HG02759 (cell line): Measurements from ENCODE around the gene CD55.

Experiments
- ATAC-seq: cut with Tn5 transposase; IDR thresholded peaks from one replicate; pipeline ENCODE4 v1.9.1; 2021; ENCODE audit warnings: mild to moderate bottlenecking, moderate library complexity; ENCODE audit not compliant: unreplicated experiment

Gene CD55, protein sequence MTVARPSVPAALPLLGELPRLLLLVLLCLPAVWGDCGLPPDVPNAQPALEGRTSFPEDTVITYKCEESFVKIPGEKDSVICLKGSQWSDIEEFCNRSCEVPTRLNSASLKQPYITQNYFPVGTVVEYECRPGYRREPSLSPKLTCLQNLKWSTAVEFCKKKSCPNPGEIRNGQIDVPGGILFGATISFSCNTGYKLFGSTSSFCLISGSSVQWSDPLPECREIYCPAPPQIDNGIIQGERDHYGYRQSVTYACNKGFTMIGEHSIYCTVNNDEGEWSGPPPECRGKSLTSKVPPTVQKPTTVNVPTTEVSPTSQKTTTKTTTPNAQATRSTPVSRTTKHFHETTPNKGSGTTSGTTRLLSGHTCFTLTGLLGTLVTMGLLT

DNA sequence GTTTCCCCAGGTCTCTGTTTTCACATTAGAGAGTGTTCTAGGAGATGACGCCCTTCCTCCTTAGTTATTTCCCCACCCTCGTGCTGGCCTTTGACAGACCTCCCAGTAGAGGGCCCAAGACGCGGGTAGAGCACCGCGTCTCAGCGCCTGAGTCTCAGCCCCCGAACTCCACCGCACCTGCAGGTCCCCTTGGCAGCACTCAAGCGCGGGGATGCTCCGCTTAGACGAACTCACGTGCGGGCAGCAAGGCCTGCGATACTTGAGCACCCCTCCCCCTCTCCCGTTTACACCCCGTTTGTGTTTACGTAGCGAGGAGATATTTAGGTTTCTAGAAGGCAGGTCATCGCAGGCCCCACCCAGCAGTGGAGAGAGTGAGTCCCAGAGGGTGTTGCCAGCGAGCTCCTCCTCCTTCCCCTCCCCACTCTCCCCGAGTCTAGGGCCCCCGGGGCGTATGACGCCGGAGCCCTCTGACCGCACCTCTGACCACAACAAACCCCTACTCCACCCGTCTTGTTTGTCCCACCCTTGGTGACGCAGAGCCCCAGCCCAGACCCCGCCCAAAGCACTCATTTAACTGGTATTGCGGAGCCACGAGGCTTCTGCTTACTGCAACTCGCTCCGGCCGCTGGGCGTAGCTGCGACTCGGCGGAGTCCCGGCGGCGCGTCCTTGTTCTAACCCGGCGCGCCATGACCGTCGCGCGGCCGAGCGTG is at the start of gene CD55:
Gene CD55 (plus strand): TSS at position 600 of the 711 bp plus-strand sequence. CDS start 88 bp downstream, at position 688.
- peak; percentile 94 for ATAC-seq

GRCh38 chr1:207274882-207275281 is 46.6 kb upstream of the CD55 start:
- ATAC-seq: no peak

- no peak for ATAC-seq
These were observed 45.0 kb upstream of the CD55 start for GRCh38 chr1:207276465-207276864.

- ATAC-seq: no peak
These were observed 44.2 kb upstream of the CD55 start for GRCh38 chr1:207277241-207277640.

GRCh38 chr1:207279652-207280051 is 41.8 kb upstream of the CD55 start:
- ATAC-seq: no peak

DNA sequence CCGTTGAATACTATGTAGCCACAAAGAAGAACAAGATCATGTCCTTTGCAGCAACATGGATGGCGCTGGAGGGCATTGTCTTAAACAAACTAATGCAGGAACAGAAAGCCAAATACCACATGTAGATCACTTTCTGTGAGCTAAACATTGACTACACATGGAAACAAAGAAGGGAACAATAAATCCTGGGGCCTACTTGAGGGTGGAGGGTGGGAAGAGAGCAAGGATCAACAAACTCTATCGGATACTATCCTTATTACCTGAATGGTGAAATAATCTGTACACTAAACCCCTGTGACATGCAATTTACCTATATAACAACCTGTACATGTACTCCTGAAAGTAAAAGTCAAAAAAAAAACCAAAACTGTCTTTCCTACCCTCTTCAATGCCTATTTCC is 40.8 kb upstream of the CD55 start:
- ATAC-seq: no peak

DNA sequence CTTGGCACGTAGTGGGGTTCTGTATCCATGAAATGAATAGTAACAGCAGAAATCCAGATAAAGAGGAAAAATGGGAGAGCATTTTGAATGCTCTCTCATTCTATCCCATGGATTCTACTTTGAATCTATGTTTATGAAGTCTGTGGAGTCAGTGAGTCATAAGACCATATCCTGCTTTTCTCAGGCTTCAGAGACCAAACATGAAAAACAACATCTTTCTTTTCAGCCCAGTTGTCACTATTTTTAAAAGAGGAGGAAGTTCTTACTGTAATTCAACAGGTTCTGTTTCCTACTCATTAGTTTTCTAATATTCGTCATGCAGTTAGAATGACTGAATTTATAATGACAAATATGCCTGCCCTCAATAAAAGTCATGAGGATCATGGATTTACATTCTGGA is 39.4 kb upstream of the CD55 start:
- no peak for ATAC-seq

DNA sequence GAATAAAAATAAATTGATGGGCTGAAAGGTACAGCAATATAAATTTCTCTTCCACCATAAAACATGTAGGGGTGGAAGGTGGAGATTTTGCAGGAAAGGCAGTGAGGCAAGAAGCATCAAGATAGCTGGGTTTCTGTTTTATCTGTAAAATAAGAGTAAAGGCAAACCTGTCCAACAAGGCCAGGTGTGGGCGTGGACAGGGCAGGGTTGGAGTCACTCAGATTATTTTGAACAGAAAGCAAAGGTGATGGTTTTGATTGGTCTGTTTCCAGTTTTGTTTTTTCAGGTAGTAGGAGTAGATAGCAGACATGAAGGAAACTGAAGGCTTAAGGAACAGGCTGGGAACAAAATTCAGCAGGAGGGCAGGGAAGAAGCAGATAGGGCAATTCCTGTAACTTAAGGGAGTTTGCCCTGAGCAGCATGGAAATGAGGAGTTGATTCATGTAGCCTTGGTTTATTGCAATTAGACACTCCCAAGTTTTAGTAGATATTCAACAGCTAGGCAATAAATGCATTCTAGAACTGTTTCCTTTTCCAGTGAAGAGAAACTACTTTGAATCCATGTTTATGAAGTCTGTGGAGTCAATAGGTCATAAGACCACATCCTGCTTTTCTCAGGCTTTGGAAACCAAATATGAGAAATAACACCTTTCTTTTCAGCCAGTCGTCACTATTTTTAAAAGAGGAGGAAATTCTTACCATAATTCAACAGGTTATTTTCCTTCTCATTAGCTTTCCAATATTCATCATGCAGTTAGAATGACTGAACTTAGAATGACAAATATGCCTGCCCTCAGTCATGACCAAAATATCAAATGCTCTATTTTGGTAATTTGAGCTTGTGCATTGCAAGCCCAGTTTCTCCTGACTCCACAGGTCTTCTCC is 38.7 kb upstream of the CD55 start:
- no peak for ATAC-seq

DNA sequence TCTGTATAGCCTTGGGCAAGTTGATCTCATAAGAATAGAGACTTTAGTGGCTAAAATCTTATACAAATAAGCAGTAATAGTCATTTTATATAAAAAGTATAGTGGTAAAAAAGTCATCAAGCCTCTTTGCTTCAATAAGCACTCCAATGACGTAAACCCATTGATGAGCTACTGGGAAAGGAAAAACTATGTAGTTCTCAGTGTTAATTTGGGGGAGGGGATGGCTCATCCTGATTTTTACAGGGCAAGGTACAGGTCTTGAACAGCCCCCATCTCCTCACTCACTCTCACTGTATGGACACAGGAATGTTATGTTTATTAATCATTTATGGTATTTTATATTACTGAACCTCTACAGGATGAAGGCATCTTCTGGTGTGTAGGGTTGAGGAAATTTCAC is 38.1 kb upstream of the CD55 start:
- ATAC-seq: no peak

DNA sequence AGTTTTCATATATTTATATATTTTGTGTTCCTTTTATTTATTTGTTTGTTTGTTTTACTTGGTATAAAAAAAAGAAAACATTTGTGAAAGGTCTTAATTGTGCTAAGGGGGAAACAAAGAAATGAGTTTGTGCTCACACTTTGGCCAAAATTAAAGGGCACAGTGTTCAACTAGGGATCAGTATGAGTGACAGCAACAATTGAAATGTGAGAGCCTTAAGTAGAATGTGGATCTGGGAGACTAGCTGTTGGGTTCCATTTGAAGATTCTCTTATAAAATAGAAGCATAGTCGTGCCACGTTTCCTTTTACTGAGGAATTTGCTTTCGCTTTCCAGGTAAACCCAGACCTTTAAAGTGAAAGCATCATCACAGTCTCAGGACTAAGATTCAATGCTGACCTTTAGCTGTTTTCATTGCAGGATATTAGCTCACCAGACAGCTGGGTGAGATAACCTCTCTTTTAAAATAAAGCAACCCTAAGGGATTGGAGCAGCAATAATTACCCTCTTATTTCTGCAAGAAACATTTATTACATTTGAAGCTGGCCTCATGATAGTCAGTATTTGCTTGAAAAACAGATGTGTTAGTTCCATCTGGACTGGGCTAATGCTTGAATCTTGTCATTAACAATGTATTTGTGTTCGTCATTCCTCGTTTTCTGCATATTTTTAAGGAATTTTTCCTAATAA is 37.1 kb upstream of the CD55 start:
- ATAC-seq: no peak

DNA sequence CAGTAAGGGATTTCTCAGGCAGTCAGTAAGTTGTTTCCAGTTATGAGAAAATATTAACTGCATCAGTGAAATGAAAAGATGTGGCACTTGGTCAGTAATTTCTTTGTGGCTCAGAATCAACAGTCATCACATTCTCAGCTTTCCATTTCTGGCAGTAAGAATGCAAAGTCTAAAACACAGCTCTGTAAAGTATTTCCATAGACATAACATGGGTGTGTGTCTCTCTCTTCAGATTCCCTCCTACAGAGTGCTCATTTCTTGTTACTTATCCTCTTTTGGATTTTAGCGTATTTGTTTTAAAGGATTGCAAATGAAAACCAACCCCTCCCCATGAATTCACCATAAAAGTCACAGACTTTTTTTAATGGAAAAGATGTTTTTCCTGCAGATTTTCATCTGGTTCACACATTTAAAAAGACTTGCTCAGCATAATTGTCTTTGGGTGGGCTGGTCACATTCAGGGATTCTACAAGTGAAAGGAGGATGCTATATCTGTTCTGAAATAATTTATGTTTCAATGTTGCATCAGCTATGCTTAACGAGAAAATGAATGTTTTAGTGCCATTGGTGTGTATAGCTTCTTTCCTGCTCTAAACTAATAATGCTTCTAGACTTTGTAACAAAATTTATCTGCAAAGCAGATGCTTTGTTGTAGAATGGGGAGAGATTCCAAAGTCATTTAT is 34.6 kb upstream of the CD55 start:
- no peak for ATAC-seq

DNA sequence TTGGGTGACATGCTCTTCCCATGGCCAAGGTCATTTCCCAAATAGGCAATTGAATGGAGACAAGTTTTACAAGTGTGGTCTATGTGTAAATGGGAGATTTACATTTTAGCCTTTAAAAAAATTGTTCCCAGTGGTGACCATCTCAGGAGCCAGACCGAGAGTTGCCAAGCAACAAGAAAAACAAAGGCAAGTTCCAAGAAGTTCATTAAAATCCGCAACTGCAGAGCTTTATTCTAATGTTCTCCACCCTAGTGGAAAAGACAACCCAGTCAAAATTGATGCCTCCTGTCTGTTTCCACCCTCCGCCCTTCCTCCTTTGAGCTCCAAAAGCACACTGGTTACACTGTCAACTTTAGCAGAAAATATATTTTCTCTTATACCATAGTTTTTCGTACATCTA is 33.2 kb upstream of the CD55 start:
- ATAC-seq: no peak

DNA sequence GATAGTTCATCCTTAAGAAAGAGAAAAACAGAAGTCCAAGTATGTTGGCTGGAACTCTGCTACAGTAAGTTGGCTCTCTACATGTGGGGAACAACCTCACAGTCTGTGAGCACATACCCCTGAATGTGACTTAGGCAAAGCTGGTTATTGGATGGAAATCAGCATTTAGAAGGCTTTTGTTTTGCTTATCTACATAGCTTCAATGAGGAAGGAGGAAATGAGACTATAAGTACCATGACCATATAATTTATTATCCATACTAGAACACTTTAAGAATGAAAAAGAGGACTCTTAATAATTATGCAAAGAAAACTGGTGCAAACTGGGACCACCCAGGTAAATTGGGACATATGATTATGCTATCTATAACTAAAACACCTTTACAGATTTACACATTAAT is 31.7 kb upstream of the CD55 start:
- no peak for ATAC-seq

DNA sequence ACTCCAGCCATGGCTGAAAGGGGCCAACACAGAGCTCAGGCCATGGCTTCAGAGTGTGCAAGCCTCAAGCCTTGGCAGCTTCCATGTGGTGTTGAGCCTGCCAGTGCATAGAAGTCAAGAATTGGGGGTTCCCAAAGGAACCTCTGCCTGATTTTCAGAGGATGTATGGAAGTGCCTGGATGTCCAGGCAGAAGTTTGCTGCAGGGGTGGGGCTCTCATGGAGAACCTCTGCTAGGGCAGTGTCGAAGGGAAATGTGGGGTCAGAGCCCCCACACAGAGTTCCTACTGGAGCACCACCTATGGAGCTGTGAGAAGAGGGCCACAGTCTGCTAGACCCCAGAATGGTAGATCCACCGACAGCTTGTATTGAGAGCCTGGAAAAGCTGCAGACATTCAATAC is 29.8 kb upstream of the CD55 start:
- no peak for ATAC-seq

GRCh38 chr1:207298186-207298585 is 23.3 kb upstream of the CD55 start:
- no peak for ATAC-seq

DNA sequence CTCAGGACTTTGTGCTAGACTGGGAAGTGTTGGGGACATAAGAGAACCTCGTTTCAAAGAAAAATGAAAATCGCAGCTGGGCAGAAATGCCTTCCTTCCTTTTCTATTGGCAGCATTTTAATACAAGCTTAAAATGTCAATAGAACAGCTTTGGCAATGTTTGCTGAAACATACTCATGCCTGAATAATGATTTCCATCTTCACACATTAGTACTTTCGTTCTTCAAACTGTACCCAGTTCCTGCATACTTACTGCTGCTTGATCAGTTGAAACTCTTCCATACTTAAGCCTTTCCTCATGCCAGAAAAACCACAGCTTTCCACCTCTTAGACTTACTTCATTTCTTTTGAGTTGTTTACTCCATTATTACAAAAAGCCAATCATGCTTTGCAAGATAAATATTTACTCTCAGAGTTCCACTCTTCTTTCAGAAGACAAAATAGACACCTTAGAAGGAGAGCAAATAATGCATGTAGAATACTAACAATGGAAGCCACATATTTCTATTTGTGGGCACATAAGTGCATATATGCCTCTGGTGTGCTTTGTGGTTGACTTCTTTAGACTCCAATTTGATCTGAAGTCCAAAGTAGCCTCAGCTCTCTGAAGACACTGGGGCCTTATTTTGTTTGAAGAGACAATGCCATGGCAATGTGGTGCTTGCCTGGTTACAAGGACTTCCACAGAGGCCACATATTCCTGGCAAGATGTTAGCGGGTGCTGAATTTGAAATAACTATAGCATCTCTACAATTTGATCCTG is 22.7 kb upstream of the CD55 start:
- no peak for ATAC-seq

GRCh38 chr1:207300970-207301369 is 20.5 kb upstream of the CD55 start:
- ATAC-seq: no peak

- no peak for ATAC-seq
These were observed 18.7 kb upstream of the CD55 start for GRCh38 chr1:207302618-207303393.
